GM18502 (cell line): ENCODE results near the gene STK33.

Experiments used
- ATAC-seq: cut with Tn5 transposase; IDR thresholded peaks from one replicate; pipeline ENCODE4 v1.9.1; 2021; ENCODE audit warnings: mild to moderate bottlenecking; ENCODE audit not compliant: unreplicated experiment, poor library complexity

The STK33 gene

GRCh38 chr11:8593935-8594909 lies at the start of gene STK33:
TSS of gene STK33 (minus strand) at chr11:8594228. CDS start at chr11:8474905, 119,323 bp downstream.
- peak; percentile 94 for ATAC-seq

- no peak for ATAC-seq
Observed at GRCh38 chr11:8642196-8642841, 48.3 kb upstream of the STK33 start.

GRCh38 chr11:8641332-8641731 lies 47.3 kb upstream of the STK33 start:
- ATAC-seq, result no peak

- ATAC-seq, result no peak
Observed at GRCh38 chr11:8640267-8640906, 46.4 kb upstream of the STK33 start.

GRCh38 chr11:8639655-8640054 lies 45.6 kb upstream of the STK33 start:
- no peak for ATAC-seq

- ATAC-seq, result no peak
Observed at GRCh38 chr11:8638300-8638699, 44.3 kb upstream of the STK33 start.

- no peak for ATAC-seq
Observed at GRCh38 chr11:8636127-8636526, 42.1 kb upstream of the STK33 start.

- ATAC-seq, result no peak
Observed at GRCh38 chr11:8634498-8634897, 40.5 kb upstream of the STK33 start.

GRCh38 chr11:8631395-8632118 lies 37.5 kb upstream of the STK33 start:
- no peak for ATAC-seq

GRCh38 chr11:8624698-8625097 lies 30.7 kb upstream of the STK33 start:
- no peak for ATAC-seq

GRCh38 chr11:8621147-8621546 lies 27.1 kb upstream of the STK33 start:
- no peak for ATAC-seq

GRCh38 chr11:8617063-8617462 lies 23.0 kb upstream of the STK33 start:
- no peak for ATAC-seq

GRCh38 chr11:8615291-8616032 lies 21.4 kb upstream of the STK33 start:
- no peak for ATAC-seq

GRCh38 chr11:8614497-8614896 lies 20.5 kb upstream of the STK33 start:
- ATAC-seq, result no peak

GRCh38 chr11:8613036-8613435 lies 19.0 kb upstream of the STK33 start:
- ATAC-seq, result no peak

- no peak for ATAC-seq
Observed at GRCh38 chr11:8612522-8612921, 18.5 kb upstream of the STK33 start.

- ATAC-seq, result no peak
Observed at GRCh38 chr11:8610532-8611116, 16.6 kb upstream of the STK33 start.

GRCh38 chr11:8608652-8609051 lies 14.6 kb upstream of the STK33 start:
- no peak for ATAC-seq

GRCh38 chr11:8605971-8606563 lies 12.0 kb upstream of the STK33 start:
- no peak for ATAC-seq
